ENCODE data around the gene DNAJA1. TPM values are rescaled to one million over a fixed set of nuclear protein-coding genes. Genes with fewer than 3 reads are reported as not detected.
"Not testable (repeated sequence)": the region's sequence is repeated elsewhere in the genome, so short reads cannot be mapped to it uniquely, and the experiment has no call there.

DNAJA1 gene
- polyA plus RNA-seq, 1 donor (not counting 4 experiments of a cell fraction or from before 2014, with no cell fraction given), result 169 TPM

DNA sequence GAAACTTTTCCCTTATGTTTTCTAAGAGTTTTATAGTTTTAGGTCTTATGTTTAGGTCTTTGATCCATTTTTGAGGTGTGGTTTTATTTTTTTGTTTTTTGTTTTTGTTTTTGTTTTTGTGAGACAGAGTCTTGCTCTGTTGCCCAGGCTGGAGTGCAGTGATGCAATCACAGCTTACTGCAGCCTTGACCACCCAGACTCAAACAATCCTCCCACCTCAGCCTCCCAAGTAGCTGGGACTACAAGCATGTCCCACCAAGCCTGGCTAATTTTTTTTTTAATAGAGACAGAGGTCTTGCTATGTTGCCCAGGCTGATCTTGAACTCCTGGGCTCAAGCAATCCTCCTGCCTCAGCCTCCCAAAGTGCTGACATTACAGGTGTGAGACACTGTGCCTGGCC is 19.7 kb upstream of the DNAJA1 start:
- H3K27ac ChIP-seq (ENCODE audit: control insufficient read depth, insufficient read depth, low read length); H3K9me1 ChIP-seq (ENCODE audit: control insufficient read depth, extremely low read depth, insufficient read depth, low read length); dilution Hi-C loops (cut with MboI; ENCODE audit: extremely low pct_ligation_motif_present, low sequenced_read_pairs); H3K4me2 ChIP-seq (ENCODE audit: control insufficient read depth, extremely low read depth, insufficient read depth, low read depth, low read length); H2AFZ ChIP-seq (ENCODE audit: control insufficient read depth, low read length); H3K9ac ChIP-seq (ENCODE audit: control insufficient read depth, extremely low read depth, insufficient read depth, low read length); H3K79me2 ChIP-seq (ENCODE audit: control insufficient read depth, insufficient read depth, low read length); H3K36me3 ChIP-seq (ENCODE audit: control insufficient read depth in 2 of 2, extremely low read depth in 1 of 2, insufficient read depth in 2 of 2, low read length in 2 of 2); H4K20me1 ChIP-seq (ENCODE audit: control insufficient read depth, extremely low read depth, insufficient read depth, low read length); FAIRE-seq; H3K9me3 ChIP-seq (ENCODE audit: control insufficient read depth, low read depth, low read length); DNase-seq (ENCODE audit: low read depth, low spot score); H3K4me3 ChIP-seq (ENCODE audit: control insufficient read depth in 2 of 3, extremely low read depth in 1 of 3, insufficient read depth in 2 of 3, low read depth in 1 of 3, low read length in 3 of 3); H3K27me3 ChIP-seq (ENCODE audit: control insufficient read depth, extremely low read depth, insufficient read depth, low read length); H3K4me1 ChIP-seq (ENCODE audit: control insufficient read depth, extremely low read depth, insufficient read depth, low read length): not testable (repeated sequence)

- dilution Hi-C loops (cut with MboI; ENCODE audit: extremely low pct_ligation_motif_present, low sequenced_read_pairs), result no loop called here
- FAIRE-seq, result no peak
Measured at GRCh38 chr9:33007755-33008154, 17.3 kb upstream of the DNAJA1 start.

More at GRCh38 chr9:33007755-33008154, 17.3 kb upstream of the DNAJA1 start:
- Histone ChIP-seq H3K9me3 (ENCODE audit: control insufficient read depth, low read depth, low read length) (no peaks in the 10 kb centered on the region), H3K4me1 (ENCODE audit: control insufficient read depth, extremely low read depth, insufficient read depth, low read length) (no peaks in the 10 kb centered on the region), H3K9ac (ENCODE audit: control insufficient read depth, extremely low read depth, insufficient read depth, low read length) (no peak overlapping the region), H3K27me3 (ENCODE audit: control insufficient read depth, extremely low read depth, insufficient read depth, low read length) (no peaks in the 10 kb centered on the region), H3K4me3 (ENCODE audit: control insufficient read depth in 2 of 3, extremely low read depth in 1 of 3, insufficient read depth in 2 of 3, low read depth in 1 of 3, low read length in 3 of 3) (no peak overlapping the region), H3K79me2 (ENCODE audit: control insufficient read depth, insufficient read depth, low read length) (peaks cover 4% of the 10 kb centered on the region), H3K36me3 (ENCODE audit: control insufficient read depth in 2 of 2, extremely low read depth in 1 of 2, insufficient read depth in 2 of 2, low read length in 2 of 2) (no peaks in the 10 kb centered on the region), H3K4me2 (ENCODE audit: control insufficient read depth, extremely low read depth, insufficient read depth, low read depth, low read length) (no peak overlapping the region), H3K27ac (ENCODE audit: control insufficient read depth, insufficient read depth, low read length) (no peak overlapping the region), H3K9me1 (ENCODE audit: control insufficient read depth, extremely low read depth, insufficient read depth, low read length) (no peaks in the 10 kb centered on the region), H2AFZ (ENCODE audit: control insufficient read depth, low read length) (no peak overlapping the region), H4K20me1 (ENCODE audit: control insufficient read depth, extremely low read depth, insufficient read depth, low read length) (no peaks in the 10 kb centered on the region)
- TF ChIP-seq CTCF (optimal IDR thresholded peaks at IDR 0.05 in 1 of 3, IDR thresholded peaks at IDR 0.05 in 1 of 3, conservative IDR thresholded peaks at IDR 0.05 in 1 of 3; ENCODE audit: extremely low read depth in 1 of 3, insufficient read depth in 2 of 3, low read length in 3 of 3) (no peak), EZH2 (IDR thresholded peaks at IDR 0.05; ENCODE audit: low read length) (no peak)
- DNase-seq (ENCODE audit: low read depth, low spot score), result no peak

Measured in keratinocyte (primary cell).